ENCODE data around the gene MSRB3. TPM values are rescaled to one million over a fixed set of nuclear protein-coding genes. Genes with fewer than 3 reads are reported as not detected.

The MSRB3 gene
- total RNA-seq, 2 experiments from 2014 or later = not detected

GRCh38 chr12:65493913-65494245 lies 215.4 kb downstream of the MSRB3 start:
- Mint-ChIP-seq H3K36me3 (no peaks in the 10 kb centered on the region), H3K9me3 (peaks cover 2% of the 10 kb centered on the region)

DNA sequence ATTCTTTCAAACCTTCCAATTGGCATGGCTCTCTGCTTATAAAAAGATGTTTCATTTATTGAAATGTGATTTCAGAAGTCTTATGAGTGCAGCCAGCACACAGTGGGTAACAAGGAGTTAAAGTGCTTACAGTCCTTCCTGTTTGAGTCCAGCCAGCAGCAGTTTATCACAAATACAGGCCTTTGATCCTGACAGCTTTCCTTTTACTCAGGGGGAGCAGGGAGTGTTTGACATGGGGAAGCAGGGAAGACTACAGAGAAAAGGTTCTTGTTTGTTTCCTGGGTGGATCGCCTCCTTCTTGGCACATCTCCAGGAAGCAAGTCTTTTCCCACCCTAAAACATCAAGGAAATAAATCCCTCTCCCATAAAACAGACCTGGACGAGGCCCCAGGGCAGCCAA lies 216.1 kb downstream of the MSRB3 start:
- no peaks in the 10 kb centered on the region for H3K36me3 Mint-ChIP-seq

More at GRCh38 chr12:65493913-65494245, 215.4 kb downstream of the MSRB3 start:
- Mint-ChIP-seq H3K4me3 (no peak overlapping the region), H3K4me1 (peaks cover 6% of the 10 kb centered on the region), H3K27ac (no peak overlapping the region), H3K27me3 (peaks cover 18% of the 10 kb centered on the region)
- no peak for DNase-seq

GRCh38 chr12:65495233-65495632 lies 216.8 kb downstream of the MSRB3 start:
- H3K27me3 Mint-ChIP-seq = peaks cover 18% of the 10 kb centered on the region
- no peak for DNase-seq
- no peak overlapping the region for H3K27ac Mint-ChIP-seq
- H3K4me1 Mint-ChIP-seq = peaks cover 6% of the 10 kb centered on the region
- no peaks in the 10 kb centered on the region for H3K36me3 Mint-ChIP-seq
- H3K4me3 Mint-ChIP-seq = no peak overlapping the region
- H3K9me3 Mint-ChIP-seq = peaks cover 2% of the 10 kb centered on the region

More for the DNA sequence above, 216.1 kb downstream of the MSRB3 start:
- peaks cover 6% of the 10 kb centered on the region for H3K4me1 Mint-ChIP-seq
- H3K27me3 Mint-ChIP-seq = peaks cover 18% of the 10 kb centered on the region
- peaks cover 2% of the 10 kb centered on the region for H3K9me3 Mint-ChIP-seq
- no peak overlapping the region for H3K27ac Mint-ChIP-seq
- no peak overlapping the region for H3K4me3 Mint-ChIP-seq
- no peak for DNase-seq

DNA sequence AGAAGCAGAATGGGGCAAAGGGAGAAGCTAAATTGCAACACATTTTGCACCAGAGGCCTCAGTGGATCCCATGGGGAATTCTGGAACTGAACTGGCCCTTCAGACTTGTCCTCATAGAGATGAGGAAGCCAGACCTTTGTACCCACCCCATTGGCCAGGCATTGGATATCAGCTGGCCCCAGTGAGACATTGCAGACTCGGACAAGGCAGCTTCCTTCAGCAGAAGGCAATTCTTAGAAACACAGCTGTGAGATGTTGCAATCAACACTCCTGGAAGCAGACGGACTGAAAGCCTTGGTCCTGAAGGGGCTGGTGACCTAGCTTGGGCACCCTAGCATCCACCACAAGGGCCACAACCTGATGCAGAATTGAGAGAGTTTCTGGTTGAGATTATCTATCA lies 218.1 kb downstream of the MSRB3 start:
- Mint-ChIP-seq H3K4me1 (peaks cover 6% of the 10 kb centered on the region), H3K36me3 (no peaks in the 10 kb centered on the region), H3K27ac (no peak overlapping the region), H3K9me3 (peaks cover 2% of the 10 kb centered on the region), H3K4me3 (no peak overlapping the region), H3K27me3 (peaks cover 18% of the 10 kb centered on the region)
- DNase-seq = no peak

- H3K4me3 Mint-ChIP-seq = no peak overlapping the region
- peaks cover 11% of the 10 kb centered on the region for H3K27me3 Mint-ChIP-seq
- no peaks in the 10 kb centered on the region for H3K9me3 Mint-ChIP-seq
- no peaks in the 10 kb centered on the region for H3K36me3 Mint-ChIP-seq
- no peak overlapping the region for H3K27ac Mint-ChIP-seq
- DNase-seq = no peak
- peaks cover 4% of the 10 kb centered on the region for H3K4me1 Mint-ChIP-seq
These were observed 219.2 kb downstream of the MSRB3 start for GRCh38 chr12:65497660-65498059.

GRCh38 chr12:65499167-65499566 lies 220.7 kb downstream of the MSRB3 start:
- no peaks in the 10 kb centered on the region for H3K9me3 Mint-ChIP-seq
- peaks cover 8% of the 10 kb centered on the region for H3K27me3 Mint-ChIP-seq
- H3K27ac Mint-ChIP-seq = no peak overlapping the region
- H3K4me1 Mint-ChIP-seq = no peaks in the 10 kb centered on the region
- DNase-seq = no peak
- H3K36me3 Mint-ChIP-seq = no peaks in the 10 kb centered on the region
- no peak overlapping the region for H3K4me3 Mint-ChIP-seq

DNA sequence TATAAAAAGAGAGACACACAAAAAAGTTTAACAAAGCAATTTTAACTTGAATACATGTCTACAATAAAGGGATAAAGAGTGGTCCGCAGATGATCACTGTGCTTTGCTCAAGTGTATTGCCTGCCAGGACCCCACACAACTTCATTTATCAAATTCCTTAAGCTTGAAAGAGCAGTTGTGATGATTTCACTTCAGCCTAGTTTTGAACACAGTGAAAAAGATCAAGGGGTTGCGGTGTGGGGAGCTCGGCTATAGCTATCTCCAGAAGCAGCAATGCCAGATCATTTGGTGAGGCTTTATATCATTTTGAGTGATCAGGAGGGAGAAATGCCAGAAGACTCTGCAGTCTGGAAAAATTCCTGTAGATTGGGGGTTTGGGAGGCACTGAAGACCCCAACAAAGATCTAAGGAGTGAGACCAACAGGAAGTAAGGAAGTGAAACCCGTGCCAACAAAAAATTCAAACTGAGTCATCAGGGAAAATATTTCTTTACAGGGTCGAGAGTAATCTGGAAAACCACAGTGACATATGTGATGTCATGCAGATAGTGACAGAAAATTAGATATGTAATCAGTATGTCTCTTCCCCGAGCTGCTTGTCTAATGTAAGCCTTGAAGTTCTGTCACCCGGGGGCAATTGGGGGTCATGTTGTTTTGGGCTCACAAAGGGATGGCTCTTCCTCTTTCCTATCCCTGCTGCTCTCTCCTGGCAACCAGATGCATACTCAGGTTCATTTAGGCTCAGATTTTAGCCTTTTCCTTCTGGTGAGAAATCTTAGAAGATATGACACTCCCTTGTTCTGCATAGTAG lies 221.8 kb downstream of the MSRB3 start:
- DNase-seq = no peak
- no peaks in the 10 kb centered on the region for H3K27me3 Mint-ChIP-seq
- no peaks in the 10 kb centered on the region for H3K9me3 Mint-ChIP-seq
- H3K4me1 Mint-ChIP-seq = no peaks in the 10 kb centered on the region
- H3K36me3 Mint-ChIP-seq = no peaks in the 10 kb centered on the region
- no peak overlapping the region for H3K4me3 Mint-ChIP-seq
- H3K27ac Mint-ChIP-seq = no peak overlapping the region

DNA sequence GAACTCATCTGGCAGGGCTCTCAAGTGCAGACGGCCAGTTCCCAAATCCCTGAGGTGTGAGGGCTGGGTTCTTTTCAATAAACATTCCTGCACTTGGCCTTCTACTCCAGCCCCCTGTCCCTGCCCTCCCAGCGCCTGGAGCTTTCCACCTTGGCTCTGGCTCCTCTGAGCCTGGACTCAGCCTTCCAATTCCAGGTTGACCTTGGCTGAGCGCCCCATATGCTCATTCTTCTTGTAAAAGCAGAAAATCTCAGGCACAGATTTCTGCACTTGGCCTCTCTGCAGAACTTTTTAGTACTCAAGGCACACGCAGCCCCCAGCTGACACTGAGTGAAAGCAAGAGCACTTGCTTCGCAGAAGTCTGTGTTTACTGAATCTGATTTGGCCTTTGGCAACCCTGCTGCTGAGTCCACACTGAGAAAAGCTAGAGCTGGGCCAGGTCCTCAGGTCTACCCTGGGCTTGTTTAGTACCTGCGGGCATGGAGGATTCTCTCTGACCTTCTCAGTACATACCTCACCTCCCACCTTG lies 222.7 kb downstream of the MSRB3 start:
- H3K36me3 Mint-ChIP-seq = no peaks in the 10 kb centered on the region
- H3K27ac Mint-ChIP-seq = no peak overlapping the region
- H3K27me3 Mint-ChIP-seq = no peaks in the 10 kb centered on the region
- H3K9me3 Mint-ChIP-seq = no peaks in the 10 kb centered on the region
- no peak for DNase-seq
- no peaks in the 10 kb centered on the region for H3K4me1 Mint-ChIP-seq
- H3K4me3 Mint-ChIP-seq = no peak overlapping the region

GRCh38 chr12:65501935-65502334 lies 223.5 kb downstream of the MSRB3 start:
- Mint-ChIP-seq H3K4me1 (no peaks in the 10 kb centered on the region), H3K36me3 (no peaks in the 10 kb centered on the region)

DNA sequence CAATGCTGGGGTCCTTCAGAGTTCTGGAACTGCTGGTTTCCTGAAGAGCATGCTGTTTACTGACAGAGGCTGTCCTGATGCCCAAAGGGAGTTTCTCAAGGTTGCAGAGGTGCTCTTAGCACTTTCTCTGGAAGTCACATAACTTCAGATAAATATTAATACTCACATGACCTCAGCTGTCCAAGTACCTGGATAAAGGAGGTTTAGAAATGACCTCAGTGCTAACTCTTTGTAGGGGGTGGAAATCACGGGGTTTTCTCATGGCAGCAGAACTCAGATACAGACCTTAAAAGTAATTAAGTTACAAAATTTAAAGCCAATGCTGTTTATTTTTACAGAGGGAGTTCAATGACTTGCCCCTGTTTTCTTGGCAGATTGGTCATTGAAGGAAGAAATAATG lies 225.9 kb downstream of the MSRB3 start:
- Mint-ChIP-seq H3K36me3 (no peaks in the 10 kb centered on the region), H3K4me1 (no peaks in the 10 kb centered on the region)

More at GRCh38 chr12:65501935-65502334, 223.5 kb downstream of the MSRB3 start:
- DNase-seq = no peak
- no peak overlapping the region for H3K27ac Mint-ChIP-seq
- H3K4me3 Mint-ChIP-seq = no peak overlapping the region
- no peaks in the 10 kb centered on the region for H3K9me3 Mint-ChIP-seq
- no peaks in the 10 kb centered on the region for H3K27me3 Mint-ChIP-seq

GRCh38 chr12:65505386-65506121 lies 227.1 kb downstream of the MSRB3 start:
- H3K27me3 Mint-ChIP-seq = peaks cover 3% of the 10 kb centered on the region
- no peaks in the 10 kb centered on the region for H3K9me3 Mint-ChIP-seq
- no peak for DNase-seq
- no peaks in the 10 kb centered on the region for H3K4me1 Mint-ChIP-seq
- no peak overlapping the region for H3K27ac Mint-ChIP-seq
- H3K4me3 Mint-ChIP-seq = no peak overlapping the region
- H3K36me3 Mint-ChIP-seq = no peaks in the 10 kb centered on the region

More for the DNA sequence above, 225.9 kb downstream of the MSRB3 start:
- no peak for DNase-seq
- Mint-ChIP-seq H3K9me3 (no peaks in the 10 kb centered on the region), H3K4me3 (no peak overlapping the region), H3K27ac (no peak overlapping the region), H3K27me3 (peaks cover 3% of the 10 kb centered on the region)

DNA sequence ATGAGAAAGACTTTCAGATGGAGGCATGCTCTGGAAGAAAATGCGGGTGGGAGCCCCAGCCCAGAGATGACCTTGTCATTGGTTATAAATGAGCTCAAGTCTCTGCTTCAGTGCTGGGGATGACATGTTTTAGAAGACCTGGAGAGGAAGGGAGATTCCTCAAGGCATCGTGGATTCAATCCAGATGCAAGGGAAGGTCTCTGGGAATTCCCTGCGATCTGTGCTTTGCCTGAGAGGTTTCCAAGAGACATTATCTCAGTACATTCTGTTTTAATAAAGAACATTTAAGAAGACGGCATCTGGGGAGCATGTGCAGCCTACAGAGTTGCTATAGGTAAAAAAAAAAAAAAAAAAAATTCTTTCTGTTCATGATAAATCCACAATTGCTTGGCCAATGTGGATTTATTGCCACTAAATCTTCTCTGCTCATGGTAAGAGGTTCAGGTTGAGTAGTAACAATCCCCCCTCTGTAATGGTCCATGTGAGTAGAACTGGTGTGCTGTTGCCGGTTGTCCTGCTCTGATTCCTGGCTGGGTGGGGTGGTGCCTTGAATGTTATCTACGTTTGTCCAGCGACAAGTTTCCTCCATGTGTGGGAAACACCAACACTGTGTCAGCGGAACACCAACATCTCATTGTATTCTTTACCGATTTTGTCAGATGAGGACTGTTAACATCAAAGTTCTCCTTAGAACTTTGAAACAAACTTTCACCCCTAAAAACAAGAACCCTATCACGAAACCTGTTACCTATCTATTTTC lies 230.0 kb downstream of the MSRB3 start:
- Mint-ChIP-seq H3K4me1 (no peaks in the 10 kb centered on the region), H3K27ac (no peak overlapping the region)

GRCh38 chr12:65510007-65510406 lies 231.5 kb downstream of the MSRB3 start:
- Mint-ChIP-seq H3K27ac (no peak overlapping the region), H3K9me3 (no peaks in the 10 kb centered on the region), H3K27me3 (peaks cover 8% of the 10 kb centered on the region), H3K4me3 (no peak overlapping the region), H3K36me3 (no peaks in the 10 kb centered on the region), H3K4me1 (no peaks in the 10 kb centered on the region)
- no peak for DNase-seq

More for the DNA sequence above, 230.0 kb downstream of the MSRB3 start:
- DNase-seq = no peak
- Mint-ChIP-seq H3K27me3 (peaks cover 8% of the 10 kb centered on the region), H3K4me3 (no peak overlapping the region), H3K36me3 (no peaks in the 10 kb centered on the region), H3K9me3 (no peaks in the 10 kb centered on the region)

DNA sequence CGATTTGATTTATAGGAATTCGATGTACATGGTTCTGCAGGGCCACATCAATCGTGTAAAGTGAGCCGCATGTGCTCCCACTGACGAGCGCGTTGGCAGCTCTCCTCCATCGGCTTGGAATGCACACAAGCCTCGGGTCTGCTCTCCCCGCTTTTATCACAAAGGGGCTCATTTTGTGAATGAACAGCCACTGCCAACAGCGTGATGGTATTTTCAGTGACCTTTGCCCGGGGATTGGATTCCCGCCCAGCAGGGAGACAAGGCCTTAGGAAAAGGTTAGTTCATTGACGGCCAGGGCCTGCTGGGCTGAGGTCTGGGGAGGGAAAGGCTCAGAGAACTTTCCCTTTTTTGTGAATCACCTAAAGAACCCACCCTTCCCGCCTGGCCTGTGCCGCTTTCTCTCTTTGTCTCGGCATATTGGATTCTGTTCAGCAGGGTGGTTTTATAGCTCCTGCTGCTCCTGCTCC lies 232.1 kb downstream of the MSRB3 start:
- no peaks in the 10 kb centered on the region for H3K36me3 Mint-ChIP-seq
- H3K4me1 Mint-ChIP-seq = no peaks in the 10 kb centered on the region
- no peaks in the 10 kb centered on the region for H3K9me3 Mint-ChIP-seq
- H3K27me3 Mint-ChIP-seq = peaks cover 8% of the 10 kb centered on the region
- no peak overlapping the region for H3K27ac Mint-ChIP-seq
- no peak overlapping the region for H3K4me3 Mint-ChIP-seq
- no peak for DNase-seq

Data from activated naive CD8-positive, alpha-beta T cell treated with anti-CD3 and anti-CD28 coated beads for 36 hours (primary cell).